Glutamatergic neuron (in vitro differentiated cells): ENCODE results near the gene C2CD2. TPM values are rescaled to one million over a fixed set of nuclear protein-coding genes. Genes with fewer than 3 reads are reported as not detected.

Source experiments
- DNase-seq: peaks from one replicate; pipeline ENCODE4 v3.0.0; 2022
- H3K27ac Mint-ChIP-seq: one replicate; pipeline ENCODE4 v1.8.0; 2020; ENCODE audit warnings: mild to moderate bottlenecking, mixed read lengths, inconsistent platforms; ENCODE audit not compliant: unreplicated experiment
- H3K27me3 Mint-ChIP-seq: one replicate; pipeline ENCODE4 v1.8.0; 2020; ENCODE audit warnings: mild to moderate bottlenecking, moderate library complexity, mixed read lengths, inconsistent platforms; ENCODE audit not compliant: unreplicated experiment
- H3K36me3 Mint-ChIP-seq: one replicate; pipeline ENCODE4 v1.8.0; 2020; ENCODE audit warnings: mild to moderate bottlenecking, mixed read lengths, inconsistent platforms; ENCODE audit not compliant: unreplicated experiment
- H3K4me1 Mint-ChIP-seq: one replicate; pipeline ENCODE4 v1.8.0; 2020; ENCODE audit warnings: mild to moderate bottlenecking, low read depth, mixed read lengths, inconsistent platforms; ENCODE audit not compliant: unreplicated experiment
- H3K4me3 Mint-ChIP-seq: one replicate; pipeline ENCODE4 v1.8.0; 2020; ENCODE audit warnings: mild to moderate bottlenecking, mixed read lengths, inconsistent platforms; ENCODE audit not compliant: unreplicated experiment
- H3K9me3 Mint-ChIP-seq: one replicate; pipeline ENCODE4 v1.8.0; 2020; ENCODE audit warnings: mild to moderate bottlenecking, moderate library complexity, mixed read lengths, inconsistent platforms; ENCODE audit not compliant: unreplicated experiment
- total RNA-seq: library from RNA; stranded (reverse); fragmentation: NEBNext Ultra II Directional; extraction: Animal tissue kit (Norgen Biotek cat#: 25700); gene quantifications from one replicate; pipeline ENCODE4 v1.2.1, GENCODE V29; 2021; ENCODE audit not compliant: unreplicated experiment
- TF ChIP-seq, protein P1 (sequence below): fragments of 200-600 bp; sonication (generic); IDR thresholded peaks from one replicate; pipeline ENCODE4 v1.5.0; 2021; ENCODE audit not compliant: partially characterized antibody, unreplicated experiment

Gene C2CD2
- total RNA-seq, 1 donor from 2014 or later, result 0.78 TPM

DNA sequence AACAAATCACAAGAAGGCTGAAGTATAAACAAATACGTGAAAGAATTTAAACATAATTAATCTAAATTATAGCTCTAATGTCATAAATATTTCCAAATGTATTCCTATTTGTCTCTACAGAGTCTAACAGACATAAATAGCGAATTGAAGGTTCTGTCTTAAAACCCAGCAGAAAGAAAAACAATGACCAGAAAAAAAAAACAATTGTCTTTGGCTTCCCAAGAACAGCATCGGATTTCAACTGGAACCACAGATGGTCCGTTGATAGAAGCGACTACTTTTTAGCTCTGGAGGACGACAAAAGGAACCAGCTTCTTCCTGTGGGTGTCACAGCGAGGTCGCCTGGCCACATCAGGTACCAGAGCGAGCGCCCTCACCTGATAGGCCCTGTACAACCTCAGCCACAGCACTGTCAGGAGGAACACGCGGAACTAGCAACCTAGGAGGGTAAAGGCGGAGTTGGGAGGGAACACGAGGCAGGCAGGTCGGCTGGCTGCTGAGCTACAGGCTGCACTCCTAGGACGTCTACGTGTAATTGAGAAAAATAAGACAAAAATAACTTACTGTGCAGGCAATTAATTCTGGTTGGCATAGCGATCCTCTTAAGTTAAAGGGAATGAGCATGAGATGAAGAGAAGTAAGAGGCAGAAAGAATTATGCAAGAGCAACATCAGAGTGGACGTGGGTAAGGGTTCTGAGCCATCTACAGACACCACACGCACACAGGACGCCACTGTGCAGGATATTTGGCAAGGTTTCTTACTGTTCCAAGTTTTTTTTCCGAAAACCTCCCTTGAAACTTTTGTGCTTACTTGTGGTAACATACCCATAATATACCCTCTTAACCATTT lies 58.0 kb downstream of the C2CD2 start:
- Mint-ChIP-seq H3K27ac (no peak overlapping the region), H3K9me3 (peaks cover 7% of the 10 kb centered on the region), H3K27me3 (peaks cover 1% of the 10 kb centered on the region), H3K4me1 (peaks cover 10% of the 10 kb centered on the region), H3K36me3 (no peaks in the 10 kb centered on the region), H3K4me3 (no peak overlapping the region)
- TF ChIP-seq, protein P1, sequence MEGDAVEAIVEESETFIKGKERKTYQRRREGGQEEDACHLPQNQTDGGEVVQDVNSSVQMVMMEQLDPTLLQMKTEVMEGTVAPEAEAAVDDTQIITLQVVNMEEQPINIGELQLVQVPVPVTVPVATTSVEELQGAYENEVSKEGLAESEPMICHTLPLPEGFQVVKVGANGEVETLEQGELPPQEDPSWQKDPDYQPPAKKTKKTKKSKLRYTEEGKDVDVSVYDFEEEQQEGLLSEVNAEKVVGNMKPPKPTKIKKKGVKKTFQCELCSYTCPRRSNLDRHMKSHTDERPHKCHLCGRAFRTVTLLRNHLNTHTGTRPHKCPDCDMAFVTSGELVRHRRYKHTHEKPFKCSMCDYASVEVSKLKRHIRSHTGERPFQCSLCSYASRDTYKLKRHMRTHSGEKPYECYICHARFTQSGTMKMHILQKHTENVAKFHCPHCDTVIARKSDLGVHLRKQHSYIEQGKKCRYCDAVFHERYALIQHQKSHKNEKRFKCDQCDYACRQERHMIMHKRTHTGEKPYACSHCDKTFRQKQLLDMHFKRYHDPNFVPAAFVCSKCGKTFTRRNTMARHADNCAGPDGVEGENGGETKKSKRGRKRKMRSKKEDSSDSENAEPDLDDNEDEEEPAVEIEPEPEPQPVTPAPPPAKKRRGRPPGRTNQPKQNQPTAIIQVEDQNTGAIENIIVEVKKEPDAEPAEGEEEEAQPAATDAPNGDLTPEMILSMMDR, result no peak
- DNase-seq, result no peak

DNA sequence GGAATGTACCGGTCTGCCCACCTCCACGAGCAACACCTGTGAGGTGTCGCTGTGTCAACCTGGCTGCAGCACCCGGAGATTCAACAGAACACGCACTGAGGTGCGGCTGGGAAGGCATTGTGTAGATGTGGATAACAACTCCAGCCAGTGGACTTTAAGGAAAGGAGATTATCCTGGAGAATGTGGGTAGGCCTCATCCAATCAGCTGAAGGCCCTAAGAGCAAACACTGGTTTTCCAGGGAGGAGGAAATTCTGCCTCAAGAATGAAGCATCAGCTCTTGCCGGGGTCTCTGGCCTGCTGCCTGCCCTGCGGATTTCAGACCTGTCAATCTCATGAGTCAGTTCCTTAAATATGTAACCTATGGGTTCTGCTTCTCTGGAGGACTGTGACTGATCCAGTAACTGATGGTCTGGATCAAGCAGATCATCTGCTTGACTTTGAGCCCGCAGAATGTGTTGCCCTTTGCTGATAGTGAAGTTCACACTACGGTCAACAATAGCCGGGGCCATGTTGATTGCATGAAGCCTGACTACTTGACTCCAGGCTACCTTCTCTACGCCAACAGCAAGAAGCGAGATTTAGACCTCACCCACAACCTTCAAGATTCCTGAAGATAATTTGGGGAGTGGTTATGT lies 58.8 kb downstream of the C2CD2 start:
- TF ChIP-seq, protein P1, result no peak
- DNase-seq, result no peak
- H3K36me3 Mint-ChIP-seq, result no peaks in the 10 kb centered on the region
- peaks cover 10% of the 10 kb centered on the region for H3K4me1 Mint-ChIP-seq
- peaks cover 7% of the 10 kb centered on the region for H3K9me3 Mint-ChIP-seq
- H3K27ac Mint-ChIP-seq, result no peak overlapping the region
- peaks cover 2% of the 10 kb centered on the region for H3K27me3 Mint-ChIP-seq
- H3K4me3 Mint-ChIP-seq, result no peak overlapping the region

DNA sequence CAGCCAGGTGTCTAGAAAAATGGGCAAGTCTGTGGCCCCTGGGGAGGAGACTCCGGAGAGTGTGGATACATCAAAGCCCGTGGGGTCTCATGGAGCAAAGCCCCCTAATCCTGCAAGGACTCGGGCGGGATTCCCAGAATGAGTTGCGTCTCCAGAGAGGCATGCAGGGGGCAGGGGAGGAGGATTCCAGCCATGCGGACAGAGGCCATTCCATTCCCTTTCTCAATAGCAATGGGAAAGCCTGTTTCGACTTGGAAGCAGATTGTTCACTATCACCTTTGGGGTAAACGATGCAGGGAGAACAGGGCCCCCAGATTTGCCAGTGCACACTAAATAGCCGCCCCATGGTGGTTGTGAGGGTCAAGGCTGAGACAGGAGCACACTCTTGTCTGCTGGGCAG lies 59.3 kb downstream of the C2CD2 start:
- H3K4me3 Mint-ChIP-seq, result no peak overlapping the region
- TF ChIP-seq, protein P1, result no peak
- DNase-seq, result no peak
- no peak overlapping the region for H3K27ac Mint-ChIP-seq
- H3K4me1 Mint-ChIP-seq, result peaks cover 8% of the 10 kb centered on the region
- H3K36me3 Mint-ChIP-seq, result no peaks in the 10 kb centered on the region
- H3K27me3 Mint-ChIP-seq, result peaks cover 2% of the 10 kb centered on the region
- H3K9me3 Mint-ChIP-seq, result peaks cover 7% of the 10 kb centered on the region

DNA sequence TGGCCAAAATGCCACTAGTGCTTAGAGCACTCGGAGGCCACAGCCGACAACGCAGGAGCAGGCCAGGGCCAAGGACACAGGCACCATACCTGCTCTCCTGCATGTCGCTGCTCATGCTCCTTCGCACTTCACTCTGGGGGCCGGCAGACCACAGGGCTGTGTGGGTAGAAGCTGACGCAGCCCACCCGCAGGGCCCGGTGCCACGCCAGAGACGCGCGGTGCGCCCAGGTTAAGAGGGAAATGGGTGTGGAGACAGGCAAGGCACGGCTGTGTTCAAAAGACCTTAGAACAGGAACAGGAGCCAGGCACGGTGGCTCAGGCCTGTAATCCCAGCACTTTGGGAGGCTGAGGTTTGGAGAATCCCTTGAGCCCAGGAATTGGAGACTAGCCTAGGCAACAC lies 61.1 kb downstream of the C2CD2 start:
- no peak overlapping the region for H3K27ac Mint-ChIP-seq
- peaks cover 2% of the 10 kb centered on the region for H3K27me3 Mint-ChIP-seq
- TF ChIP-seq, protein P1, result no peak
- peaks cover 7% of the 10 kb centered on the region for H3K9me3 Mint-ChIP-seq
- DNase-seq, result no peak
- no peaks in the 10 kb centered on the region for H3K36me3 Mint-ChIP-seq
- H3K4me3 Mint-ChIP-seq, result no peak overlapping the region
- H3K4me1 Mint-ChIP-seq, result peaks cover 4% of the 10 kb centered on the region

DNA sequence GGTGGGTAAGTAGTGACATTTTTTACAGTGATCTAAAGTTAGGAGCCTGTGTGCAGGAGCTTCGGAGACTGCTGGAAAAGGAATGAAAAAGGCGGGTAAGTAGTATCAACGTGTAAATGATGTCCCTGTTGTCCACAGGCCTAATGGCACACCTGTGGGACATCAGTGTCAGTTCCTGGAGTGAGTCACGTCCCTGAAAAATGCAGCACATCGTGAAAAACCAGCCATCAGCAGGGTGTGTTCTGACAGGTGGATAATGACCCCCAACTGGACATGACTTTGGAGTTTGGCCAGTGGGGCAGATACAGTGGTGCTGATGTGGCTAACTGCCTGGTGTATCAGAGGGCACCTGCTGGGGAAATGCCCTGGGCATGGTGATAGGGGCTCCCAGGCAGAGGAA lies 62.7 kb downstream of the C2CD2 start:
- Mint-ChIP-seq H3K27ac (no peak overlapping the region), H3K4me1 (no peaks in the 10 kb centered on the region), H3K27me3 (peaks cover 2% of the 10 kb centered on the region), H3K36me3 (no peaks in the 10 kb centered on the region), H3K9me3 (peaks cover 4% of the 10 kb centered on the region), H3K4me3 (no peak overlapping the region)
- TF ChIP-seq, protein P1, result no peak
- no peak for DNase-seq
